A549 (cell line): ENCODE measurements around the gene STARD13.

ENCODE experiments used
- BHLHE40 ChIP-seq: IDR thresholded peaks from 2 replicates; pipeline ENCODE4 v1.6.1; 2012; ENCODE audit warnings: low read depth, low read length, inconsistent platforms
- CTCF ChIP-seq: fragments of >200 bp; sonication (Bioruptor Twin); formaldehyde crosslinking; IDR thresholded peaks from 3 replicates; pipeline ENCODE4 v1.5.1; 2016
- ELK1 ChIP-seq: fragments of 150-350 bp; IDR thresholded peaks from 2 replicates; pipeline ENCODE4 v1.6.1; 2014; ENCODE audit warnings: low read depth, mild to moderate bottlenecking, low read length
- KDM5A ChIP-seq: fragments of 200-600 bp; sonication (generic); IDR thresholded peaks from 2 replicates; pipeline ENCODE4 v1.6.1; 2016; ENCODE audit warnings: antibody characterized with exemption, mild to moderate bottlenecking
- POLR2A ChIP-seq: IDR thresholded peaks from 2 replicates; pipeline ENCODE4 v1.6.1; 2012; ENCODE audit warnings: mild to moderate bottlenecking, low read length
- POLR2AphosphoS2 ChIP-seq: conservative IDR thresholded peaks from 2 replicates; pipeline ENCODE4 v1.6.1; 2012; ENCODE audit warnings: low read length, improper control_type of control experiment, inconsistent platforms
- SMC3 ChIP-seq: fragments of >200 bp; sonication (Bioruptor Twin); formaldehyde crosslinking; IDR thresholded peaks from 3 replicates; pipeline ENCODE4 v1.6.1; 2018; ENCODE audit warnings: inconsistent platforms

- TF ChIP-seq CTCF (no peak), POLR2A (no peak), KDM5A (no peak), SMC3 (no peak), POLR2AphosphoS2 (no peak), ELK1 (no peak), BHLHE40 (no peak)
Measured at GRCh38 chr13:33080972-33081590, 204.5 kb downstream of the STARD13 start.
